Stomach smooth muscle (tissue), 2 donors: ENCODE data around the gene OMA1.
"Not testable (repeated sequence)": the region's sequence is repeated elsewhere in the genome, so short reads cannot be mapped to it uniquely, and the experiment has no call there.

Experiments used
- H3K27ac ChIP-seq: one replicate; pipeline ENCODE4 v1.7.0; 2013; ENCODE audit warnings: mild to moderate bottlenecking, low read length, inconsistent platforms
- H3K27me3 ChIP-seq, 2 donors: one replicate each; pipeline ENCODE4 v1.7.0; 2013; ENCODE audit warnings: low read length in 2 of 2; ENCODE audit not compliant: insufficient read depth in 2 of 2, control insufficient read depth in 1 of 2
- H3K36me3 ChIP-seq, 2 donors: one replicate each; pipeline ENCODE4 v1.7.0; 2013; ENCODE audit warnings: low read length in 2 of 2; ENCODE audit not compliant: control insufficient read depth in 2 of 2, insufficient read depth in 2 of 2
- H3K4me1 ChIP-seq: one replicate; pipeline ENCODE4 v1.7.0; 2013; ENCODE audit warnings: low read length; ENCODE audit not compliant: control insufficient read depth, insufficient read depth
- H3K4me3 ChIP-seq, 2 donors: one replicate each; pipeline ENCODE4 v1.7.0; 2013; ENCODE audit warnings: low read length in 2 of 2
- H3K9ac ChIP-seq, 2 donors: one replicate each; pipeline ENCODE4 v1.7.0; 2013; ENCODE audit warnings: low read length in 2 of 2, mild to moderate bottlenecking in 1 of 2
- H3K9me3 ChIP-seq, 2 donors: one replicate each; pipeline ENCODE4 v1.7.0; 2013; ENCODE audit warnings: low read length in 2 of 2; ENCODE audit not compliant: control insufficient read depth in 2 of 2
- donor health status: healthy.
- donor health status: Pancreatic carcinoma.

The OMA1 gene

DNA sequence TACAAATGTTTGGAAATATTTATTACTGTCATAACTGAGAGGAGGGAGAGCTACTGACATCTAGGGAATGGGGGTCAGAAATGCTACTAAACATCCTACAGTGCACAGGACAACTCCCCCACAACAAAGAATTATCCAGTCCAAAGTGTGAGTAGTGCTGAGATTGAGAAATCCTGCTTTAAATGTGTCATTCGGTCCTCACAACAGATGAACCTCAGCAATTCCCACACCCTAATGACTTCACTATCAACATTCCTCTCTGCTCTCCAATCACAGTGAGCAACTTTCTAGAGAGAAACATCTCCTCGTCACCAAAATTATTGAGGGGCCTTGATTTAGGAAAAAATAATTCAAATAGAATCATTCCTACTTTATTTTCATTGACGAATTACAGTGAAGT is 18.0 kb downstream of the OMA1 start:
- no peak overlapping the region for H3K27ac ChIP-seq
- H3K9me3 ChIP-seq: no peaks in the 10 kb centered on the region
- H3K4me3 ChIP-seq: no peak overlapping the region
- peaks cover 0 to 5% of the 10 kb centered on the region in 2 donors for H3K36me3 ChIP-seq
- H3K27me3 ChIP-seq: no peaks in the 10 kb centered on the region
- H3K4me1 ChIP-seq: no peaks in the 10 kb centered on the region
- H3K9ac ChIP-seq: no peak overlapping the region

DNA sequence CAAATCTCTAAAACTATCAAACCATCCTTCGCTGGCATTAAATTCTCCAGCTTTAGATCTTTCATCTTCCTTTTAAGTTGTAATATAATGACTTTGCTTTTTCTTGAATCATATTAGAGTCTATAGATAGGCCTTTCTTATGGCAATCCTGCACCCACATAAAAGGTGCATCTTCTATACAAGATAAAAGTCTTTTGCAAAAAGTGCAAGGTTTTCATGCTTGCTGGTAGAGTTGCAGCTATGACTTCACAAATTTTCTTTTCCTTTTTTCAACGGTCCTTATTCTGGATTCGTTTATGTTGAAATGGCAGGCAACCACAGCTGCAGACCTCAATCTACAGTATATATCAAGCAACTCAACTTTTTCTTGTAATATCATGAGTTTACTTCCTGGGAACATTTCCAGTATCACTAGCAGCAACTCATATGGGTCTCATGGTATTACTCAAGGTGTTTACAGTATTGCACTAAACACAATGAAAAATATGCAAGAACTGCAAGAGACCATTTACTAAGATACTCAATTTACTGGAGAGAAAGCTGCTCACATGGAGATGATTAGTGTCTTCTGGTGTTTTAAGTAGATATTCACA is 22.1 kb downstream of the OMA1 start:
- Histone ChIP-seq H3K4me1 (no peaks in the 10 kb centered on the region), H3K9ac (no peak overlapping the region), H3K9me3 (no peaks in the 10 kb centered on the region), H3K36me3 (peaks cover 0 to 5% of the 10 kb centered on the region in 2 donors), H3K27ac (no peak overlapping the region), H3K4me3 (no peak overlapping the region), H3K27me3 (no peaks in the 10 kb centered on the region)

DNA sequence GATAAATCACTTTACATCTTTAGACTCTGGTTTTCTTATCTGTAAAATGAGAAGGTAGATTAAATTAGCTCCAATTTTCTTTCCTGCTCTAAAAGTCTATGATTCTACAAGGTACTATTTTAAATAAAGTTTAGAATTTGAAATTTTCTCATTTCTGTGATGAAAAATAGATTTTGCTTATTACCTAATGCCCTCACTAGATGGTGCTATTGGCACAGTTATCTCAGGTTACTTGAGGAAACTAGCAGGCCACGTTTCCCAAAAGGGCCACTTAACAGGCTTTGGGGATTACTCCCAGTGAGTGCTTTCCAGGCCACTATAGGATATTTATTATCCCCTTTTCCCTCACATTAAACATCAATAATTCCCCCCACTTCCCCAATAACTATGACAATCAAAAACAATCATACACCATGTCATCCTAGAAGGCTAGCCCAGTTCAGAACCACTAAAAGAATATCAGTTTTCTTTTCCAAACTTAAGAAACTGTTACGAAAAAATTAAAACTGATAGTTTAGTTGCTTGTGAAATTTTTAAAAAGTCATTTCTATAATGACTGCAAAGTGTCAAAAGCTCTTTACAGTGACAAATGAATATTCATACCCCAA is 30.6 kb downstream of the OMA1 start:
- Histone ChIP-seq H3K27me3 (no peaks in the 10 kb centered on the region), H3K9ac (no peak overlapping the region), H3K36me3 (peaks cover 2 to 5% of the 10 kb centered on the region in 2 donors), H3K4me1 (no peaks in the 10 kb centered on the region), H3K9me3 (peaks cover 0 to 6% of the 10 kb centered on the region in 2 donors), H3K4me3 (no peak overlapping the region), H3K27ac (no peak overlapping the region)

DNA sequence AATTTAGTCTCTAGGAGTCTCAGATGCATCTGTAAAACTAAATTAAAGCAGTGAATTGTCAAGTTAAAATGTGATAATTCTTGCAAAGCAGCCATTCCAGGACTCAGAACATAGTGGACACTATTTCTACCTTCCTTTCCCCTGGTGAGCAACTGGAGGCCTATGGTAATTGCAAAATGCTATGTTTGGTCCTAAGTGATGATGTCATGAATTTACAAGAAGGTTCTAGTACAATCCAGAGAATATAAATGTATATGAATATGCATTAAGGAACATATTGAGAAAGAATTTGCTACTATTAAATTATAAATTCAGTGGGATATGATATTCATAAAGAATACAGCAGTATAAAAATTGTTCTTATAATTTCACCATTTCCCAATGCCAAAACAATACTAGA is 32.6 kb downstream of the OMA1 start:
- no peaks in the 10 kb centered on the region for H3K27me3 ChIP-seq
- H3K4me1 ChIP-seq: no peaks in the 10 kb centered on the region
- peaks cover 2 to 3% of the 10 kb centered on the region in 2 donors for H3K36me3 ChIP-seq
- no peak overlapping the region for H3K9ac ChIP-seq
- no peak overlapping the region for H3K4me3 ChIP-seq
- peaks cover 0 to 6% of the 10 kb centered on the region in 2 donors for H3K9me3 ChIP-seq
- H3K27ac ChIP-seq: no peak overlapping the region

DNA sequence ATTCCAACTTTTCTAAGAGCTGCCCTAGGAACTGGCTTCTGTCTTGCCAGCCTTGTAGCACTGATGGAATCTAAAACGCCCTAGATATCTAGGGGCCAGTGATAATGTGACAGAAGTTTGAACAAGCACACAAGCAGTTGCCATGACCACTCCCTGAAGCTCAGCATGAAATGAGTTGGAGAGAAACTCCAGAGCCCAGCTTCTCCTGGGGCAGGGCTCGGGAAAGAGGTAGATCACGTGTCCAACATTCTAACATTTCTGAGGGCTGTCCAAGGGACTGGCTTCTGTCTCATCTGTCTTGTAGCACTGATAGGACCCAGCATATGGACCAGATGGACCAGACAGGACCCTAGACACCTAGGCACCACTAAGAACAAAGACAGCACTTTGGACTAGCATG is 37.9 kb downstream of the OMA1 start:
- Histone ChIP-seq H3K27ac (no peak overlapping the region), H3K9me3 (peaks cover 0 to 6% of the 10 kb centered on the region in 2 donors), H3K4me3 (no peak overlapping the region), H3K27me3 (no peaks in the 10 kb centered on the region), H3K36me3 (peaks cover 10 to 16% of the 10 kb centered on the region in 2 donors), H3K9ac (no peak overlapping the region), H3K4me1 (no peaks in the 10 kb centered on the region)

DNA sequence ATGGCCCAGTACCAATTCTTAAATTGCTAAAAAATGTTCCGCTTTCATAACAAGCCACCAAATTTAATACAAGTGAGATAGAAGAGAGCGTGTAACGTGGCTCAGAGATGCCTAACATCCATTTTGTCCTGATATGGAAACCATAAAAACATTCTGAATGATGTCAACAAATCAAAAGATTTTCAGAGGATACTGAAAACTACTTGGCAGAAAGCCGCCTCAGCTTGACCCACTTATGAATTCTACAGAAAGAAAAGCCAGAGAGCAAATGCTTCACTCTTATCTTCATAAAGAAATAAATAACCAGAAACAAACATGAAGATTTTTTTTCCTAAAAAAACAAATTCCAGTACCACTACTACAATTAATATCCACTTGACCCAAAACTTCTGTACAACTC is 41.2 kb downstream of the OMA1 start:
- peaks cover 13 to 15% of the 10 kb centered on the region in 2 donors for H3K36me3 ChIP-seq
- no peaks in the 10 kb centered on the region for H3K27me3 ChIP-seq
- no peaks in the 10 kb centered on the region for H3K9me3 ChIP-seq
- H3K27ac ChIP-seq: no peak overlapping the region
- H3K4me1 ChIP-seq: no peaks in the 10 kb centered on the region
- no peak overlapping the region for H3K4me3 ChIP-seq
- H3K9ac ChIP-seq: no peak overlapping the region

DNA sequence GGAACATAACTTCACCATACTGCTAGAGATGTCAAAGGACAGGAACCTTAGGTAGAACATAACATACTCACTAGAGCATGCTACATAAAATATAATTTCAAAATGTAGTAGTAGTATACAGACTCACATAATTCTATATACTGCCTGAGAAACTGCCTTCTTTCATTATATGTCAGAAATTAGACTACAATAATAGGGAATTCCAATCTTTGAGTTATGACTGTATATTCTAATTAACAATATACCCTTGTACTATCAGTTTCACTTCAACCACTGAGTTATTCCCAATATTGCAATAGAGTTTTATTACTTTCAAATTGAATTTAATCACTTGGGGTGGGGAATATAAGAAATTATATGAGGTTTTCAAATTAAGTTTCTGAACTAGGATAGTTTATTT is 44.0 kb downstream of the OMA1 start:
- Histone ChIP-seq H3K27ac (no peak overlapping the region), H3K36me3 (peaks cover 6 to 9% of the 10 kb centered on the region in 2 donors), H3K27me3 (no peaks in the 10 kb centered on the region), H3K4me1 (no peaks in the 10 kb centered on the region), H3K9ac (no peak overlapping the region), H3K9me3 (no peaks in the 10 kb centered on the region), H3K4me3 (no peak overlapping the region)

DNA sequence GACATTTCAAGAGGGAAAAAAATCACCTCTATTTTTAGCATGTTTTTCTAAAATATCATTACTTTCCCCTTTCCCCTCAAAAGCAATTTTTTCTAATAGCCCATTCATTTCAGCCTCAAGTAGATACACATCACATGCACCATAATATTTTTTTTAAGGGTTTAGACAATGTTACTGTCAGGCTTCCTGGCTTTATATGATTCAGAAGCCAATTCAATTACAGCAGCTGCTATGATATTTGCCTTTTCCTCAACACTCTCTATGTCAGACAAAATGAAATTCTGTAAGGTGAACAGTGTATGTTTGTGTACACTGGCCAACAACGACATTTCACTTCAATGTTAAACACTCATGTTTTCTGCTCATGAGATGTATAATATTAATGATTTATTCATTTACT is 46.5 kb downstream of the OMA1 start:
- Histone ChIP-seq H3K4me3 (no peak overlapping the region), H3K9me3 (no peaks in the 10 kb centered on the region), H3K4me1 (no peaks in the 10 kb centered on the region), H3K36me3 (peaks cover 6 to 9% of the 10 kb centered on the region in 2 donors), H3K27me3 (no peaks in the 10 kb centered on the region), H3K9ac (no peak overlapping the region), H3K27ac (no peak overlapping the region)

DNA sequence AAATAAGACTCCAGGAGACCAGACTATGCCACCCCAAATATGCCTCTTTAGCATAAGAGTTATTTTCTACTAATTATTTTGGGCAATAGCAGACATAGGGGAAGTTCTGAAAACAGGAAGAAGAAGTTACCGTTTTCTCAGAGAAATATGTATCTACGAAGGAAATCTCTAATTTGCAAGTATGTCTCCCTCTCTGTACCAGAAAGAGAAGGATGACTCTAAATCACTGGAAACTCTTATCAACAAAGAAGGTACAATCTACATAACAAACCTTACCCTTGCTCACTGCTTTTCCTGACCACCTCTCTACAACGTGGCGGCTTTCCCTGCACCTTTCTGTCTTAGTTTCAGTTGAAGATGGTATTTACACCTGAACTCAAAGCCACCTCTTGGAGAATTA is 49.0 kb downstream of the OMA1 start:
- H3K9me3 ChIP-seq: no peaks in the 10 kb centered on the region
- H3K36me3 ChIP-seq: no peaks in the 10 kb centered on the region
- H3K27me3 ChIP-seq: no peaks in the 10 kb centered on the region

DNA sequence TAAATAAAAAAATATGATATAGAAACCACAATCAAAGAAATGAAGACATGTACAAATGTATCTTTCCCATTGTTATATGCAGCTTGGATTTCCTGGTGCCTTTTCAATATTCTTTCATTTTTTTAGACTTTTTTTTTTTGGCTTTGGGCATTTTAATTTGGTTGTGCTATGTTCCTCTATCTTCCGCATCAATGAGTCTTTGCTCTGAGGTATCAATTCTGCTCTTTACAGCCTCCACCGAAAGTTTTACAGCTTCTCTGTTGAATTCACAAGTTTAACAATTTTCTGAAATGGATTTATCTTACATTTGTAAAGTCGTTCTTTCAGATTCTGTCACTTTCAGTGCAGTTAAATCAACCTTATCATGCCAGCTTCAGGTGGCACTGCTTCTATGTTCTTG is 50.5 kb downstream of the OMA1 start:
- H3K27me3 ChIP-seq: no peaks in the 10 kb centered on the region
- H3K27ac ChIP-seq: no peak overlapping the region
- H3K4me3 ChIP-seq: no peak overlapping the region
- H3K4me1 ChIP-seq: no peaks in the 10 kb centered on the region
- H3K9ac ChIP-seq: no peak overlapping the region
- no peaks in the 10 kb centered on the region for H3K9me3 ChIP-seq
- H3K36me3 ChIP-seq: no peaks in the 10 kb centered on the region

More for the DNA sequence above, 49.0 kb downstream of the OMA1 start:
- Histone ChIP-seq H3K4me1 (no peaks in the 10 kb centered on the region), H3K27ac (no peak overlapping the region), H3K9ac (no peak overlapping the region), H3K4me3 (no peak overlapping the region)

DNA sequence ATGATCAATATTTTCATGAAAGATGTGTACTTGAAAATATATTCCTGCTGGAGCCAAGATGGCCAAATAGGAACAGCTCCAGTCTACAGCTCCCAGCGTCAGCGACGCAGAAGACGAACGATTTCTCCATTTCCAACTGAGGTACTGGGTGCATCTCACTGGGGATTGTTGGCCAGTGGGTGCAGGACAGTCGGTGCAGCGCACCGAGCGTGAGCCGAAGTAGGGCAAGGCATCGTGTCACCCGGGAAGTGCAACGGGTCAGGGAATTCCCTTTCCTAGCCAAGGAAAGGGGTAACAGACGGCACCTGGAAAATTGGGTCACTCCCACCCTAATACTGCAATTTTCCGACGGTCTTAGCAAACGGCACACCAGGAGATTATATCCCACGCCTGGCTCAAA is 57.6 kb downstream of the OMA1 start:
- H3K9me3 ChIP-seq, H3K4me1 ChIP-seq, H3K4me3 ChIP-seq, H3K9ac ChIP-seq, H3K36me3 ChIP-seq, H3K27me3 ChIP-seq, H3K27ac ChIP-seq: not testable (repeated sequence)
